Motor neuron (in vitro differentiated cells): ENCODE results near the gene NHERF2. TPM values are rescaled to one million over a fixed set of nuclear protein-coding genes. Genes with fewer than 3 reads are reported as not detected.

Source experiments
- ATAC-seq, 8 experiments: fragments of 200-7000 bp; cut with Tn5 transposase; replicated peaks in 6 of 8; 2 replicates each; pipeline ENCODE4 v1.8.0; 2021; ENCODE audit warnings: mild to moderate bottlenecking in 8 of 8, moderate library complexity in 8 of 8
- H3K27ac ChIP-seq, 2 donors: fragments of 250-450 bp; sonication (Bioruptor Pico); 2 replicates each; pipeline ENCODE4 v1.9.0; 2021; ENCODE audit warnings: antibody characterized with exemption in 2 of 2, mild to moderate bottlenecking in 2 of 2, moderate library complexity in 1 of 2
- H3K4me1 ChIP-seq, 2 donors: fragments of 250-450 bp; sonication (Bioruptor Pico); replicated peaks in 1 of 2; 2 replicates each; pipeline ENCODE4 v1.6.1; 2021; ENCODE audit warnings: antibody characterized with exemption in 2 of 2, mild to moderate bottlenecking in 2 of 2, moderate library complexity in 1 of 2
- H3K4me3 ChIP-seq, 5 donors: fragments of 250-450 bp; sonication (Bioruptor Pico); 2 replicates each; pipeline ENCODE4 v1.9.0; 2021; ENCODE audit warnings: antibody characterized with exemption in 5 of 5, mild to moderate bottlenecking in 5 of 5, moderate library complexity in 4 of 5
- WGBS, 10 experiments: fragments of 450-650 bp; shearing (Covaris generic); methylation state at CpG; one replicate each; pipeline ENCODE4 v1.0.0; 2022; 5-methylcytosine and 5-hydroxymethylcytosine counted together
- in situ Hi-C, 9 experiments: fragments of 400-800 bp; cut with MboI; loops; one replicate each; pipeline ENCODE4 v1.15.0; 2021; ENCODE audit warnings: low sequenced_read_pairs in 9 of 9, low pct_unique_long_range_greater_than_20kb in 2 of 9; ENCODE audit not compliant: unreplicated experiment in 9 of 9
- total RNA-seq, 8 experiments: library from RNA; unstranded; fragments of 300-600 nt; gene quantifications; 2 replicates each; pipeline versions ENCODE4 v1.2.3 to v1.2.4, GENCODE V29; 2022

NHERF2 gene
- total RNA-seq, 8 experiments from 2014 or later, result 1.2 to 27.4 (median 7.8) TPM

- Histone ChIP-seq H3K4me1 (peaks cover 0 to 7% of the 10 kb centered on the region in 2 donors), H3K4me3 (no peak overlapping the region), H3K27ac (peak overlapping the region; percentile 16 to 73)
- in situ Hi-C loops, result no loop called here
- 77 to 100% (median 80%) methylated on average over 1 to 8 of the region's 35 CpGs; no CpG with 5 or more reads in 3 of the 10 experiments for WGBS, 10 experiments
- ATAC-seq, result no peak
Observed at GRCh38 chr16:2081201-2082084, 54.7 kb downstream of the NHERF2 start.

- ATAC-seq, result peak in 6 of 8 experiments; percentile 10 to 82 (median 79)
- peak overlapping the region; percentile 16 to 73 for H3K27ac ChIP-seq
- no peak overlapping the region for H3K4me3 ChIP-seq
- 56 to 100% (median 90%) methylated on average over 1 to 4 of the region's 32 CpGs; no CpG with 5 or more reads in 6 of the 10 experiments for whole genome bisulfite sequencing, 10 experiments
- in situ Hi-C loops, result no loop called here
- H3K4me1 ChIP-seq, result peaks cover 0 to 7% of the 10 kb centered on the region in 2 donors
Observed at GRCh38 chr16:2082171-2082982, 55.7 kb downstream of the NHERF2 start.

GRCh38 chr16:2082983-2083364 lies 56.3 kb downstream of the NHERF2 start:
- in situ Hi-C loops, result no loop called here
- peak in 1 of 8 experiments; percentile 1 for ATAC-seq
- WGBS, 10 experiments, result 80 to 100% (median 90%) methylated on average over 2 of the region's 16 CpGs; no CpG with 5 or more reads in 7 of the 10 experiments
- Histone ChIP-seq H3K27ac (peak overlapping the region in 1 of 2 donors; percentile 73), H3K4me3 (no peak overlapping the region), H3K4me1 (peaks cover 0 to 7% of the 10 kb centered on the region in 2 donors)

GRCh38 chr16:2083409-2083808 lies 56.7 kb downstream of the NHERF2 start:
- H3K4me3 ChIP-seq, result no peak overlapping the region
- no peak overlapping the region for H3K27ac ChIP-seq
- in situ Hi-C loops, result no loop called here
- ATAC-seq, result no peak
- peaks cover 0 to 7% of the 10 kb centered on the region in 2 donors for H3K4me1 ChIP-seq
- 80 to 100% (median 87%) methylated on average over 1 to 6 of the region's 19 CpGs; no CpG with 5 or more reads in 7 of the 10 experiments for whole genome bisulfite sequencing, 10 experiments

GRCh38 chr16:2083876-2084780 lies 57.4 kb downstream of the NHERF2 start:
- WGBS, 10 experiments, result 83 to 100% (median 100%) methylated on average over 1 to 4 of the region's 44 CpGs; no CpG with 5 or more reads in 4 of the 10 experiments
- no peak for ATAC-seq
- no peak overlapping the region for H3K27ac ChIP-seq
- H3K4me1 ChIP-seq, result peaks cover 0 to 7% of the 10 kb centered on the region in 2 donors
- in situ Hi-C loops, result no loop called here
- no peak overlapping the region for H3K4me3 ChIP-seq

- no peak for ATAC-seq
- peaks cover 0 to 7% of the 10 kb centered on the region in 2 donors for H3K4me1 ChIP-seq
- WGBS, 10 experiments, result 67 to 90% (median 85%) methylated on average over 3 to 6 of the region's 29 CpGs; no CpG with 5 or more reads in 5 of the 10 experiments
- in situ Hi-C loops, result no loop called here
- H3K27ac ChIP-seq, result no peak overlapping the region
- H3K4me3 ChIP-seq, result no peak overlapping the region
Observed at GRCh38 chr16:2084895-2085625, 58.4 kb downstream of the NHERF2 start.

GRCh38 chr16:2085669-2086068 lies 59.0 kb downstream of the NHERF2 start:
- ATAC-seq, result peak in 3 of 8 experiments; percentile 39 to 58 (median 42)
- Histone ChIP-seq H3K4me3 (no peak overlapping the region), H3K4me1 (peaks cover 0 to 7% of the 10 kb centered on the region in 2 donors), H3K27ac (no peak overlapping the region)
- 33% methylated on average over 2 of the region's 14 CpGs; no CpG with 5 or more reads in 9 of the 10 experiments for WGBS, 10 experiments
- in situ Hi-C loops, result no loop called here

GRCh38 chr16:2086106-2086742 lies 59.5 kb downstream of the NHERF2 start:
- H3K4me1 ChIP-seq, result peaks cover 0 to 7% of the 10 kb centered on the region in 2 donors
- no peak overlapping the region for H3K27ac ChIP-seq
- no peak for ATAC-seq
- 96 to 100% (median 98%) methylated on average over 1 to 5 of the region's 27 CpGs; no CpG with 5 or more reads in 6 of the 10 experiments for WGBS, 10 experiments
- in situ Hi-C loops, result no loop called here
- H3K4me3 ChIP-seq, result no peak overlapping the region

GRCh38 chr16:2086812-2087747 lies 60.4 kb downstream of the NHERF2 start:
- WGBS, 10 experiments, result 60 to 100% (median 100%) methylated on average over 1 to 3 of the region's 30 CpGs; no CpG with 5 or more reads in 6 of the 10 experiments
- in situ Hi-C loops, result no loop called here

GRCh38 chr16:2087748-2088631 lies 61.3 kb downstream of the NHERF2 start:
- no peak overlapping the region for H3K27ac ChIP-seq
- ATAC-seq, result no peak
- H3K4me3 ChIP-seq, result no peak overlapping the region
- in situ Hi-C loops, result no loop called here
- H3K4me1 ChIP-seq, result peaks cover 14 to 15% of the 10 kb centered on the region in 2 donors
- 85 to 89% (median 86%) methylated on average over 5 to 6 of the region's 41 CpGs; no CpG with 5 or more reads in 7 of the 10 experiments for WGBS, 10 experiments

More at GRCh38 chr16:2086812-2087747, 60.4 kb downstream of the NHERF2 start:
- Histone ChIP-seq H3K4me3 (no peak overlapping the region), H3K4me1 (peaks cover 7 to 10% of the 10 kb centered on the region in 2 donors), H3K27ac (no peak overlapping the region)
- no peak for ATAC-seq
